ENCODE measurements around the gene CXCL16. TPM values are rescaled to one million over a fixed set of nuclear protein-coding genes. Genes with fewer than 3 reads are reported as not detected.

CXCL16 gene
- total RNA-seq, 1 donor from 2014 or later = 0.13 TPM

- no peak overlapping the region for H3K27ac Mint-ChIP-seq (ENCODE audit: unreplicated experiment)
- H3K9me3 Mint-ChIP-seq (ENCODE audit: unreplicated experiment) = no peaks in the 10 kb centered on the region
- peaks cover 6% of the 10 kb centered on the region for H3K27me3 Mint-ChIP-seq (ENCODE audit: unreplicated experiment)
- DNase-seq (ENCODE audit: low spot score) = no peak
- H3K4me3 Mint-ChIP-seq (ENCODE audit: unreplicated experiment) = no peak overlapping the region
- H3K36me3 Mint-ChIP-seq (ENCODE audit: low read depth, unreplicated experiment) = peaks cover 26% of the 10 kb centered on the region
- peaks cover 11% of the 10 kb centered on the region for H3K4me1 Mint-ChIP-seq (ENCODE audit: unreplicated experiment)
- TF ChIP-seq CTCF (IDR thresholded peaks at IDR 0.05; ENCODE audit: unreplicated experiment) = no peak
These were observed 20.6 kb downstream of the CXCL16 start for GRCh38 chr17:4719146-4719545.

- no peak for TF ChIP-seq CTCF (IDR thresholded peaks at IDR 0.05; ENCODE audit: unreplicated experiment)
- H3K36me3 Mint-ChIP-seq (ENCODE audit: low read depth, unreplicated experiment) = peaks cover 26% of the 10 kb centered on the region
- H3K4me1 Mint-ChIP-seq (ENCODE audit: unreplicated experiment) = peaks cover 11% of the 10 kb centered on the region
- DNase-seq (ENCODE audit: low spot score) = no peak
- H3K4me3 Mint-ChIP-seq (ENCODE audit: unreplicated experiment) = no peak overlapping the region
- peaks cover 6% of the 10 kb centered on the region for H3K27me3 Mint-ChIP-seq (ENCODE audit: unreplicated experiment)
- H3K27ac Mint-ChIP-seq (ENCODE audit: unreplicated experiment) = no peak overlapping the region
- no peaks in the 10 kb centered on the region for H3K9me3 Mint-ChIP-seq (ENCODE audit: unreplicated experiment)
These were observed 21.5 kb downstream of the CXCL16 start for GRCh38 chr17:4718276-4718675.

GRCh38 chr17:4717791-4718190 lies 21.9 kb downstream of the CXCL16 start:
- Mint-ChIP-seq H3K4me1 (ENCODE audit: unreplicated experiment) (peaks cover 11% of the 10 kb centered on the region), H3K36me3 (ENCODE audit: low read depth, unreplicated experiment) (peaks cover 26% of the 10 kb centered on the region), H3K27ac (ENCODE audit: unreplicated experiment) (no peak overlapping the region), H3K27me3 (ENCODE audit: unreplicated experiment) (peaks cover 6% of the 10 kb centered on the region), H3K4me3 (ENCODE audit: unreplicated experiment) (no peak overlapping the region), H3K9me3 (ENCODE audit: unreplicated experiment) (no peaks in the 10 kb centered on the region)
- no peak for TF ChIP-seq CTCF (IDR thresholded peaks at IDR 0.05; ENCODE audit: unreplicated experiment)
- no peak for DNase-seq (ENCODE audit: low spot score)

- no peaks in the 10 kb centered on the region for H3K9me3 Mint-ChIP-seq (ENCODE audit: unreplicated experiment)
These were observed 23.6 kb downstream of the CXCL16 start for GRCh38 chr17:4716081-4716480.

More at GRCh38 chr17:4716081-4716480, 23.6 kb downstream of the CXCL16 start:
- Mint-ChIP-seq H3K27me3 (ENCODE audit: unreplicated experiment) (peaks cover 10% of the 10 kb centered on the region), H3K4me3 (ENCODE audit: unreplicated experiment) (no peak overlapping the region), H3K27ac (ENCODE audit: unreplicated experiment) (no peak overlapping the region), H3K36me3 (ENCODE audit: low read depth, unreplicated experiment) (peaks cover 26% of the 10 kb centered on the region), H3K4me1 (ENCODE audit: unreplicated experiment) (peaks cover 23% of the 10 kb centered on the region)
- no peak for TF ChIP-seq CTCF (IDR thresholded peaks at IDR 0.05; ENCODE audit: unreplicated experiment)
- no peak for DNase-seq (ENCODE audit: low spot score)

Measured in endothelial cell (in vitro differentiated cells).